Bronchial epithelial cell (primary cell): Measurements from ENCODE around the gene MFSD8. TPM values are rescaled to one million over a fixed set of nuclear protein-coding genes. Genes with fewer than 3 reads are reported as not detected.

Source experiments
- DNase-seq: peaks from one replicate; pipeline ENCODE4 v3.0.0-alpha.2; 2010; ENCODE audit warnings: low read depth
- FAIRE-seq: peaks from 2 replicates; lab custom pipeline; 2011; peaks lifted over from hg19 to GRCh38; lab: Jason Lieb, UNC
- H3K27me3 ChIP-seq: 2 replicates; pipeline ENCODE4 v1.5.1; 2011; ENCODE audit warnings: low read length; ENCODE audit not compliant: control insufficient read depth, insufficient read depth
- H3K36me3 ChIP-seq: 2 replicates; pipeline ENCODE4 v1.5.1; 2011; ENCODE audit warnings: low read length; ENCODE audit not compliant: control insufficient read depth, insufficient read depth
- H3K4me3 ChIP-seq: 2 replicates; pipeline ENCODE4 v1.5.1; 2011; ENCODE audit warnings: mild to moderate bottlenecking, low read depth, low read length, control low read depth
- total RNA-seq: library from RNA; depleted of rRNA; stranded (reverse); fragments of >200 nt; gene quantifications from 2 replicates; pipeline ENCODE4 v1.2.1, GENCODE V29; 2014
- TF ChIP-seq, protein P1 (sequence below): IDR thresholded peaks from 2 replicates; pipeline ENCODE4 v1.5.1; 2011; ENCODE audit warnings: mild to moderate bottlenecking, moderate library complexity, low read length, control low read depth, inconsistent platforms; ENCODE audit not compliant: insufficient read depth, severe bottlenecking

Gene MFSD8
- total RNA-seq, 1 donor from 2014 or later: 13.7 TPM

DNA sequence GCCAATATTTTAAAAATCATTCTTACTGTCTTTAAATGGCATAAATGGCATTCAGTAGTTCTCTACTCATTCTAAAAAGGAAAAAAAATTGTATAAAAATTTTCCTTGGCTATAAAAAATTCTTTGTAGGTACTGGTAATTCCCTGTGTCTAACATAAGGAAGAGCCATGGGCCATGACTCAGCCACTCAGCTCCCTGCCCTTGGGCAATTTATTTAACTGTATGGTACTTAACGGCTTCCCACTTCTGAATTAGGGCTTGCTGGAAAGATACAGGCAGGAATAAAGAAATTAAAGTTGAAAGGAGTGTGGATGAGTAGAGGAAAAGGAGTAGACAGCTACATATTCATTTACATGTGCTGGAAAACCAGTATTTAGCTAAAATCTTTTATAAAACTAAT lies 30.8 kb upstream of the MFSD8 start:
- Histone ChIP-seq H3K36me3 (no peaks in the 10 kb centered on the region), H3K27me3 (no peaks in the 10 kb centered on the region), H3K4me3 (no peak overlapping the region)
- DNase-seq (peak; percentile 81), FAIRE-seq (no peak)
- TF ChIP-seq, protein P1, sequence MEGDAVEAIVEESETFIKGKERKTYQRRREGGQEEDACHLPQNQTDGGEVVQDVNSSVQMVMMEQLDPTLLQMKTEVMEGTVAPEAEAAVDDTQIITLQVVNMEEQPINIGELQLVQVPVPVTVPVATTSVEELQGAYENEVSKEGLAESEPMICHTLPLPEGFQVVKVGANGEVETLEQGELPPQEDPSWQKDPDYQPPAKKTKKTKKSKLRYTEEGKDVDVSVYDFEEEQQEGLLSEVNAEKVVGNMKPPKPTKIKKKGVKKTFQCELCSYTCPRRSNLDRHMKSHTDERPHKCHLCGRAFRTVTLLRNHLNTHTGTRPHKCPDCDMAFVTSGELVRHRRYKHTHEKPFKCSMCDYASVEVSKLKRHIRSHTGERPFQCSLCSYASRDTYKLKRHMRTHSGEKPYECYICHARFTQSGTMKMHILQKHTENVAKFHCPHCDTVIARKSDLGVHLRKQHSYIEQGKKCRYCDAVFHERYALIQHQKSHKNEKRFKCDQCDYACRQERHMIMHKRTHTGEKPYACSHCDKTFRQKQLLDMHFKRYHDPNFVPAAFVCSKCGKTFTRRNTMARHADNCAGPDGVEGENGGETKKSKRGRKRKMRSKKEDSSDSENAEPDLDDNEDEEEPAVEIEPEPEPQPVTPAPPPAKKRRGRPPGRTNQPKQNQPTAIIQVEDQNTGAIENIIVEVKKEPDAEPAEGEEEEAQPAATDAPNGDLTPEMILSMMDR: no peak

DNA sequence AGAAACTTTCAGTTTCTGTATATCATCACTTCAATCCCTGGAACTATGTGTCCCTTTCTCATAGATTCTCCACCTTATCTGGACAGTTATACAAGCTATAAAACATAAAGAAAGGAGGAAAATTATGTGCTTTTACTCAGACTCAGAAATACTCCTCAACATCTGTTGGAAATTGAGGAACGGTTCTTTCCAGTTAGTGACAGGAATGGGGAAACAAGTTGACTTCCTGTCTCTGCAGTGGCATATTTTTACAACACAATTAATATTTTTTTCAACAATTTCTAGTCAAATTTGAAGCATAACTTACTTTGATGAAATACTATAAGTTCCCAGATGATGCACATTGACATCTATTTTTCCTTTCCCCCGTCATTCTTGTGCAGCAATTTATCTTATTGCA lies 28.2 kb upstream of the MFSD8 start:
- DNase-seq: no peak
- H3K36me3 ChIP-seq: no peaks in the 10 kb centered on the region
- FAIRE-seq: no peak
- TF ChIP-seq, protein P1: no peak
- H3K27me3 ChIP-seq: no peaks in the 10 kb centered on the region
- no peak overlapping the region for H3K4me3 ChIP-seq

DNA sequence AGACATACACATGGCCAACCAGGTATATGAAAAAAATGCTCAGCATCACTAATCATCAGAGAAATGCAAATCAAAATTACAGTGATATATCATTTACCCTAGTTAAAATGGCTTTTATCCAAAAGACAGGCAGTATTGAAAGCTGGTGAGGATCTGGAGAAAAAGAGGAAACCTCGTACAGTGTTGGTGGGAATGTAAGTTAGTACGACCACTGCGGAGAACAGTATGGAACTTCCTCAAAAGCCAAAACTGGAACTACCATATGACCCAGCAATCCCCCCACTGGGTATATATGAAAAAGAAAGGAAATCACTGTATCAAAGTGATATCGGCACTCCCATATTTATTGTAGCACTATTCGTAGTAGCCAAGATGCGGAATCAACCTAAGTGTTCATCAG lies 23.7 kb upstream of the MFSD8 start:
- no peaks in the 10 kb centered on the region for H3K27me3 ChIP-seq
- TF ChIP-seq, protein P1: no peak
- FAIRE-seq: no peak

DNA sequence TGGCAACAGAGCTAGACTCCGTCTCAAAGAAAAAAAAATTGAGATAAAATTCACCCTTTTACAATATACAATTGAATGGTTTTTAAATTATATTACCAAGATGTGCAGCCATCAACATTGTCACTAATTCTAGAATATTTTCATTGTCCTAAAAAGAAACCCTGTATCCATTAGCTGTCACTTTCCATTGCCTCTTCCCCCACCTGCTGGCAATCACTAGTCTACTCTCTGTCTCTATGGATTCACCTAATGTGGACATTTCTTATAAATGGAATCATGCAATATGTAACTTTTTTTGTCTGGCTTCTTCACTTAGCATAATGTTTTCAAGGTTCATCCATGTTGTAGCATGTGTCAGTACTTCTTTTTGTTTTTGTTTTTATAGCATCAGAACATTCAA lies 21.0 kb upstream of the MFSD8 start:
- FAIRE-seq: no peak
- H3K4me3 ChIP-seq: no peak overlapping the region

More for the DNA sequence above, 23.7 kb upstream of the MFSD8 start:
- H3K36me3 ChIP-seq: no peaks in the 10 kb centered on the region
- DNase-seq: no peak
- H3K4me3 ChIP-seq: no peak overlapping the region

DNA sequence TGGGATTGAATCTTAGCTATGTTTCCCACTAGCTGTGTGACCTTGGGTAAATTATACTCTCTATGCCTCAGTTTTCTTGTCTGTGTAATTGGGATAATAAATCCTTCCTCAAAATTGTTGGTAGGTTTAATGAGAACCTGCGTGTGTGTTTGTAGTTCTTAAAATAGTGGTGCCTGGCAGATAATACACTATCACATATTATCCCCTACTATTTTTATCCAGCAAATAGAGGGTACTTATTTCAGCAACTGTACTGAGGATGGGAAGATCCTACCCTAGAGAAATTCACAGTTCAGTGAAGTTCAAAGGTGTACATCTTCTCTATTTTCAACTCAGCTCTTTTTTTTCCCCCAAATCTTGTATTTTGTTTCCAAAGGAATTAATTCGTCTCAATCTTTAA lies 17.5 kb upstream of the MFSD8 start:
- FAIRE-seq: no peak
- TF ChIP-seq, protein P1: no peak
- no peak for DNase-seq
- Histone ChIP-seq H3K4me3 (no peak overlapping the region), H3K36me3 (no peaks in the 10 kb centered on the region), H3K27me3 (no peaks in the 10 kb centered on the region)

More for the DNA sequence above, 21.0 kb upstream of the MFSD8 start:
- Histone ChIP-seq H3K27me3 (no peaks in the 10 kb centered on the region), H3K36me3 (no peaks in the 10 kb centered on the region)
- DNase-seq: no peak
- TF ChIP-seq, protein P1: peak; percentile 14

DNA sequence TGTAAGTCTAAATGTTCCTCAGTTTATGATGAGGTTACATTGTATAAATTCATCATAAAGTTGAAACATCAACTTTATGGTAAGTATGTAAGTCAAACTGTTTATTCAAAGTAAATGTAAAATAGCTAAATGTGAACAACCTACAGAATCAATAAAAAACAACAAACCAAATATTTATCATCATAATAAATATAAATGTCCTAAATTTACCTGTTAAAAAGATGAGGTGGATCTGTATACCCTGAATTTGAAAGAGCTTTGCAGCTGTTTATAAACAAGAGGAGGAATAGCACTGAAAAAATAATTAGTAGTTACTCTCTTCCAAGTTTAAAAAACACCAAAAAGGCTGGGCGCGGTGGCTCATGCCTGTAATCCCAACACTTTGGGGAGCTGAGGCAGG lies 14.0 kb upstream of the MFSD8 start:
- TF ChIP-seq, protein P1: no peak
- H3K36me3 ChIP-seq: no peaks in the 10 kb centered on the region
- no peak overlapping the region for H3K4me3 ChIP-seq
- FAIRE-seq (no peak), DNase-seq (no peak)
- H3K27me3 ChIP-seq: no peaks in the 10 kb centered on the region
